GM19193 (cell line): ENCODE measurements around the gene THSD7B.

ENCODE experiments used
- POLR2A ChIP-seq: IDR thresholded peaks from 4 replicates; pipeline ENCODE4 v1.6.1; 2011; ENCODE audit not compliant: insufficient read depth, insufficient read length; ENCODE audit errors: extremely low read depth

THSD7B gene

DNA sequence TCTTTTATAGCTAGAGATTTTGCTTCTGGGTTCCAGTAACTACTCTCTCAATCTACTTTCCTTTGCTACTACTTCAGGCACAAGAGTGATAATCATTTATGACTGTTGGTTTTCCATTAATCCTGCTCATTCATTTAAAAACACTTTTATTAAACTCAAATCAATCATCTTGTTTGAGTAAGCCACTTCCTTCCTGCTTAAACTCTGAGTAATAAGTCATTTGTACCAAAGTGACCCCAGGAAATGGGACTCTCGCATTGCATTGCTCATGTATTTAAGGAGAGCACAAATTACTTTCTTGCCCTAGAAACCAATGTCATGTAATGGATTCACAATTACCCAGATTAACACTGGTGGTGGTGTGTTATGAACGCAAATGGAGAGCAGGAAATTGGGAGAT, 928.2 kb downstream of the THSD7B start:
- TF ChIP-seq POLR2A = no peak

DNA sequence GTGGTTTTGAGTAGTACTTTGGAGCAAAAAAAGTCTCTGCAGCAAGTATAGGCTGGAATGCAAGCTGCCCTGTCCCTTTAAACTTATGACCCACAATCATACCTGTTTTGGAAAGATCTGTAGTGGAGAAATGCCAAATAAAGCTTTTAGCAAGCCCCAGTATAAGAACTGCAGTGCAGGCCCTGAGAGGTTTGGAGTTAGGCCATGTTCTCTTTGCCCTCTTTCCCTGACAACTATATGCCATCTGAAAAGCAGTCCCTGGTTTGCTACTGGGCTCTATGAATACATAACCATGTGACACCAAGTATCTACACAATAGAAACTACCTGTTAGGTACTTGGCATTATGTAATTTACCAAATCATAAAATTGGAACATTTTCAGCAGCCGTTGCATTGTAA, 931.6 kb downstream of the THSD7B start:
- no peak for TF ChIP-seq POLR2A

DNA sequence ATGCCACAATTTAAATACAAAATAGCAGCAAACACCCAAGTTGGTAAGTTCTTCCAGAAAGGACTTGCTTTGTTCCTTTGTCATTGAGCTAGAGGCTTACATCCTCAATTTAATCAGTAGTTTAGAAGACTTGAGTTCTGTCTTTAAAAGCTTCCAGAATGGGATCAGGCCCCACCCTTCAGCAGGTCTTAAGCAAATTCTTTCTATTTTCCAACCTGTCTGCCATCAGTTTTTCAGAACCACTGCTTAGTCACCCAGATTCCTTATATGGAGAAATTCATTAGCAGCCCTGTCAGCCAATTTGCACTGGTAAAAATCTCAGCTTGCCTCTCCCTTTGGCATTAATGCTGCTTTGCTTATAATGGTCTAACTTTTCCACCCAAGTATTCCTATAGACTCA, 935.3 kb downstream of the THSD7B start:
- TF ChIP-seq POLR2A = no peak

DNA sequence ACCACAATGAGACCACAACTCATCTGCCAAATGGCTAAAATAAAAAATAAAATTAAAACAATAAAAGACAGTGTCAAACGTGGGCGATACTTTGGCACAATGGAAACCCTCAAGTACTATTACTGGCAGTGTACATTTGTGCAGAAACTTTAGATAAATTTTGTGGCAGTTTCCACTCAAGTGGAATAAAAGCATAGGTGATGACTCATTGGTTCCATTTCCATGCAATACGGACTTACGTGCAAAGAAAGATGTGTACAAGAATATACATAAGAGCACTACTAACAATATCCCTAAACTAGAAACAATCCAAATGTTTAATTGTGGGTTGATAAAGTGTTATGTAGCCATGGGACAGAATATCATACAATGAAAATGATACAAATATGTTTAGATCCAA, 940.0 kb downstream of the THSD7B start:
- no peak for TF ChIP-seq POLR2A

DNA sequence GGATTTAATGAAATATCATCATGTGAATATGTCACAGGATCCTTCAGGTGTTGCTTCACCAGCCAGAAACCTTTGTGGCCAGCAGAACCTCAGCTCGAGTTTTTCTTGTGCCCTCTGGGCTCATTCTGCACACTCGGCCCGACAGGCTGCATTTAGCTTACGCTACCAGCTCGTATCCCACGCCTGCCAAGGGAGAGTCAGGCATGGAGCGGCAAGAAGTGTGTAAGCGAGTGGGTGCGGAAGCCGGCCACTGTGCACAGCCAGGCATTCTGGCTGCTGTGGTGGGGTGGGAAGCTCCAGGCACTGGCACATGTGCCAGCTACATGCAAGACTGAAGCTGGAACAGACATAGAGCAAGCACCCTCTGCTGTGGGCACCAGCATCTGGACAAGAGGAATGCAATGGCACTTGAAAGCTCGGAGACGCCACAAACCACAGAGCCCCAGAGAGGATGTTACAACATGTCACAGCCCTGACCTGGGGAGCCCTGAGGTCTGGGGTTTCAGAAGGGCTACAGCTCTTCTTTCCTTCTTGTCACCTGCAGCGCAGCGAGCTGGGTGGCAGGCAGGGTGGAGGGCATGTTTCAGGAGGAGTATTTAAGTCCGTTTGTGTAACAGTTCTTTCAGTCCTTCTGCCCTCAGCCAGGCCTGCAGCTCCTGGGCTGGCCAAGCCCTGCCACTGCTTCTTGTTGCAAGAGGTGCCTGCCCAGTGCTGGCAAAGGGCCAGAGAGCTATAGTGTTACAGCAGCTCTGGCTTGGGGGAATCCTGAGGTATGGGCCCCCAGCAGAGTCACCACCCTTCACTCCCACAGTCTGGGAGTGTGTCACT, 941.7 kb downstream of the THSD7B start:
- TF ChIP-seq POLR2A = no peak

DNA sequence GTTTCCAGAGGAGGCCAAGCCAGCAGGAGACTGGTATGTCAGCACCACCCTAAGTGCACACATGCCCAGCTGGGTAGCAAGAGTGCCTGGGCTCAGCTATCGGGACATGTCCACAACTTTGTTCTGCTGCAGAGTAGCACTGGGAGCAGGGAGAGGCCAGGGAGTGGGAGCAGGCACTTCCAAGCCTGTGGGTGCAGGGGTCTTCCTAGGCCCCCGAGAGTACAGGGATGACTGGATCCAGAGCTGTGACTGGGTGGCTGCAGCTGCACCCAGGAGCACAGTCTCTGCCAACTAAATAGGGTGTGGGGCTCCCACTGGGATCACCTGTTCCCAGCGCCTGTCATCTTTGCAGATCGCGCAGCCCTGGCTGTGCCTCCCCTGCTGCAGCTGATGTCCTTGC, 943.0 kb downstream of the THSD7B start:
- no peak for TF ChIP-seq POLR2A

DNA sequence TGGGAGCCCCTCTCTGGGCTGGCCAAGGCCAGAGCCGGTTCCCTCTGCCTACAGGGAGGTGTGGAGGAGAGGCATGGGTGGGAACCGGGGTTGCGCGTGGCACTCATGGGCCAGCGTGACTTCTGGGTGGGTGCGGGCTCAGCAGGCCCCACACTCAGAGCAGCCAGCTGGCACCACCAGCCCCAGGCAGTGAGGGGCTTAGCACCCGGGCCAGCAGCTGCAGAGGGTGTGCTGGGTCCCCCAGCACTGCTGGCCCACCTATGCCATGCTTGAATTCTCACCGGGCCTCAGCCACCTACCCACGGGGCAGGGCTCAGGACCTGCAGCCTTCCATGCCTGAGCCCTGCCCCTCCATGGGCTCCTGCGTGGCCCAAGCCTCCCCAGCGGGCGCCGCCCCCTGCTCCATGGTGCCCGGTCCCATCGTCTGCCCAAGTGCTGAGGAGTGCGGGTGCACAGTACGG, 950.4 kb downstream of the THSD7B start:
- no peak for TF ChIP-seq POLR2A

DNA sequence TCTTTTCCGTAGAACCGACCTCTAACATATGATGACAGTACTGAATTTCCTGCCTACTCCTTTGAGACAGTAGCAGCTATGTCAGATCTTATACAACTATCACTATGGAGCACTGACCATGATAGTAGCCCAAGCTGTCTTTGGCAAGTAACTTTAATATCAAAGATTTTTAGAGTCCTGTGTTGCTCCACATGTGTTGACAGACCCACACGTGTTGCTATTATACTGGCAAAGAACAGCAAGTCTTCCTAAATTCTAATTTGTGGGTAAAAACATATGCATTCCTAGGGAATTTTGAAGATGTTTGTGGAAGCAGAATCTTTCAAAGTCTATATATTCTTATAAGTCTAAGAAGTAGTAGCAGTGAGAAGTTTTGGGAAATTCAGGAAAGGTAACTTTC, 953.4 kb downstream of the THSD7B start:
- TF ChIP-seq POLR2A = no peak

DNA sequence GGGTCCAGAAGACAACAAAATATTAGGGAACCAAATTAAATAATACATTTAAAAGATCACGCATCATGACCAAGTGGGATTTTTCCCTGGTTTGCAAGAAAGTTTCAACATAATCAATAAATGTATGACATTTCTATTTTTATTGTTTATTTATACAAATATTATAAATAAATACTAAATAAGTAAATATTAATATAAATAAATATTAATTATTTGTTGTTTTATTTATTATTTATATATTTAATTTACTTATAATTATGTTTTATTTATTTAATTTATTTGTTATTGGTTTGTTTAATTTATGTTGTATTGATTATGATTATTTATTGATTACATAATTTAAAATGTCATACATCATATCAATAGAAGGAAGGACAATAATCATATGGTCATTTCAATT, 956.4 kb downstream of the THSD7B start:
- no peak for TF ChIP-seq POLR2A

DNA sequence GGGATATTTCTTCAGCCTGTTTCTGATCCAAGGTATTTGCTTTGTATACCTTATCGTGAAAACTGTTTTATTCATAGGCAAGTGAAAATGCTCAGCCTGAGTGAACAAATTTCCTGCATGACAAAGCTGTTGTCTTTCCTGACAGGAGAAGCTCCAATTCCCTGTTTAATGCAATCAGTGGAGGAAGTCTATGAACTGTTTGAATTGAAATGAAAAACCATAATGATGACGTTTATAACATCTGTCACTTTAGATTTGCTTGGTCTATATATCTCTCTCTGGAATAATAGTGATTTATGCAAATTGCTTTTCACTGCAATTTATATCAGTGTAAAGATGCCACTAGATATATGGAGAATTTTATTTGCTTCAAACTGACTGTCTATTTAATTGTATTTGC, 959.6 kb downstream of the THSD7B start:
- no peak for TF ChIP-seq POLR2A
